ENCODE data around the gene KRTAP19-6. TPM values are rescaled to one million over a fixed set of nuclear protein-coding genes. Genes with fewer than 3 reads are reported as not detected.

KRTAP19-6 gene

DNA sequence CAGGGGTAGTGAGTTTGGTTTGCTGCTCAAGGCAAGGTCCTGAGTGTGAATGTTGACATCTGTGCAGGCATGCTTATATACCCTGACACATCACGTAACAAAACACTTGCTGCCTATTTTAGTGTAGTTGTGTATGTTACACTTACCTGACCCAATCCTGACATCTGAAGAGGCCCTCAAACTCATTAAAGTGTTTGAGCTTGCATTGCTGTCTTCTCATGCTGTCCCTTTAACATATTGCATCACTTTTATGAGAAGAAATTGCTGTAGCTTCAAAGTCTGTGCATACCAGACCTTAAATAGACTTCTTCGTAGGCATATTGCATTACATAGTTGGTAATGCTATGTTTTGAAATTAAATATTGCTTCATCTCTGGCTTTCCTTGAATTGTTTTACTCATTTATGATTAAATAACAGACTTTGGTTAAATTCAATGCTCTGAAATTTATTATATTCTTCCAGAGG is 49.7 kb downstream of the KRTAP19-6 start, which contains the start of gene KRTAP19-3:
TSS of gene KRTAP19-3 (minus strand) at position 51 of the 466 bp plus-strand sequence. CDS start 56 bp downstream, outside the sequence.
- Histone ChIP-seq H2BK5ac (ENCODE audit: low read length) (no peak within 1 kb of the TSS), H3K4me1 (ENCODE audit: control insufficient read depth, low read depth, low read length) (no peaks in the 10 kb centered on the region), H3K27ac (ENCODE audit: low read depth, low read length) (no peak within 1 kb of the TSS), H2BK120ac (ENCODE audit: low read depth, low read length) (no peak within 1 kb of the TSS), H2BK15ac (replicated peaks; ENCODE audit: low read depth) (no peak within 1 kb of the TSS), H3K4me3 (ENCODE audit: low read length) (no peak within 1 kb of the TSS), H3K18ac (ENCODE audit: low read length) (no peak within 1 kb of the TSS), H3K23ac (ENCODE audit: low read length) (no peak within 1 kb of the TSS), H3K4me2 (ENCODE audit: low read length) (no peak within 1 kb of the TSS), H3K56ac (ENCODE audit: low read length) (no peak within 1 kb of the TSS), H3K27me3 (ENCODE audit: insufficient read depth, low read length, poor library complexity) (no peaks in the 10 kb centered on the region), H4K8ac (ENCODE audit: low read depth, low read length) (no peak within 1 kb of the TSS), H3K4ac (ENCODE audit: low read depth, low read length) (no peak within 1 kb of the TSS), H3K79me1 (ENCODE audit: low read length) (no peaks in the 10 kb centered on the region), H3K9ac (ENCODE audit: low read length) (no peak within 1 kb of the TSS), H2AK5ac (ENCODE audit: low read length) (no peak within 1 kb of the TSS), H4K5ac (ENCODE audit: low read length) (no peak within 1 kb of the TSS), H3K36me3 (ENCODE audit: control insufficient read depth, insufficient read depth, low read length) (no peaks in the 10 kb centered on the region), H3K79me2 (ENCODE audit: control insufficient read depth, insufficient read depth, low read length) (no peaks in the 10 kb centered on the region)
- WGBS (ENCODE audit: extremely low coverage, insufficient coverage, low lambda C conversion rate): no CpG with 5 or more reads among the region's 2 CpGs
- no peak for DNase-seq

Small RNAs within 50 kb of the gene (small RNA-seq; reads per million reads assigned to genes)
- gene AP000567.1 (ENCODE audit: insufficient read depth): not detected
- gene KRTAP19-10P (ENCODE audit: insufficient read depth): not detected
- not detected for gene KRTAP19-11P (ENCODE audit: insufficient read depth)
- not detected for gene KRTAP19-9P (ENCODE audit: insufficient read depth)
- gene KRTAP22-2 (ENCODE audit: insufficient read depth): not detected
